GM21786 (cell line): ENCODE results near the gene ITGA2.
"Not testable (repeated sequence)": the region's sequence is repeated elsewhere in the genome, so short reads cannot be mapped to it uniquely, and the experiment has no call there.

Experiments used
- ATAC-seq: cut with Tn5 transposase; IDR thresholded peaks from one replicate; pipeline ENCODE4 v1.9.1; 2021; ENCODE audit not compliant: unreplicated experiment

Gene ITGA2

GRCh38 chr5:52989025-52989780, at the start of gene ITGA2:
Gene ITGA2, plus strand, starts transcription at chr5:52989352. Its CDS starts 117 bp downstream, at chr5:52989469.
- ATAC-seq: peak; percentile 59

GRCh38 chr5:52943285-52943684, 45.9 kb upstream of the ITGA2 start:
- no peak for ATAC-seq

DNA sequence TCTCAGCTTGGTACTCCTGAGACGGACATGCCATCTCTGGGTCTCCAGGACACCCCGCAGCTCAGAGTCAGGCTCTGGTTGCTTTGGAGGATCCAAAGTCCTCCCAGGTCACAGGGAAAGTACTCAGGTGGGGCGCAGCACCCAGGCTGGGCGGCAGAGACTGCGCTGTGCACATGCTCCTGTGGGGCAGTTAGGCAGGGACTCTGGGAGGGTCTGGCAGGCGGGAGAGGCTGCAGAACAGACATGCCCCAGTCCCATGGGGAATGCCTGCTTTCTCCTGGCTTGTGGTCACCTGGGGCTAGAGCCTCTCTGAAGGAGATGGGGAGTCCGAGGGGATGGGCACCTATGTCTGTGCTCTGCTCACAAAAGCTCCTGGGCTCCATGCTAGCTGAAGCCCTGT, 45.3 kb upstream of the ITGA2 start:
- no peak for ATAC-seq

- no peak for ATAC-seq
Observed at GRCh38 chr5:52945040-52945439, 44.1 kb upstream of the ITGA2 start.

DNA sequence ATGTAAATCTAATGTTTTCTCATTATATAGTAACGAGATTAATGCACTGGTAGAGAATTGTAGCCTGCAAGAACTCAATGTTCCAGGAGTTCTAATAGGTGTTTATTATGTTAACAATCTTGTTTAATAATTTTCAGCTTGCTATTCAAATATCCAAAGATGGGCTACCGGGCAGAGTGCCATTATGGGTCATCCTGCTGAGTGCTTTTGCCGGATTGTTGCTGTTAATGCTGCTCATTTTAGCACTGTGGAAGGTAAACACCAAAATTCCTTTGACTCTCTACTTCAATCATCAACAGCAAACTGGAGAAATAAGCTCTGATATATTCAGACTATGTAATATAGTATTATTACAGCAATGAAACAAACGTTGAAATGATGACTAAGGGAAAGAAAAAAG, 41.9 kb upstream of the ITGA2 start:
- ATAC-seq: no peak

- no peak for ATAC-seq
Observed at GRCh38 chr5:52947851-52948250, 41.3 kb upstream of the ITGA2 start.

DNA sequence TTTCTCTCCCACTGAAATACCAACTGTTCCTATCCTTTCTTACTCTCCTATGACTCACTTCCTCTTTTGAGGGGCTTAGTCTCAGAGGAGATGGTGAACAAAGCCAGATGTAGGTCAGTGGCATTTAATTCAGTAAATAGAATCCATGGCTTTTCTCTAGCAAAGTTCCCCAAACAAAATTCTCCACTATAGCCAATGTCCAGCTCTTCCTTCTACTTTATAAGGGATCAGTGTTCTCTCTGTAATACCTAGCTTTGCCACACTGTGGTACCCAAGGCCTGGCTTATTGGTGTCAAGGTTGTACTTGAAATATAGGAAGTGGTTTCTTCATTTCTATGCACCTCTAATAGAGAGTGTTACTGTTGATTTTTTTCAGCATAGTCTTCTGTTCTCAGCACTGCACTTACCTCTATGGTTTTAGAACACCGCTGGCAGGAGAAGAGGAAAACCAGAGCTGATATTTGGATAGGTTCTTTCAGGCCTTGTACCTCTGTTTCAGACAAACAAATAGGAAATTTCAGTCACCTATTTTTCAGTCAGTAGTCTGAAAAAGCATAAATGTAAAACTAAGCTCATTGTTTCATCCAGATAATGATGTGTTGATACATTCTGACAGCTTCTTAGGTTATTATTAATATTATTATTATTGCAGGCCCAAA, 40.6 kb upstream of the ITGA2 start:
- ATAC-seq: peak; percentile 98

DNA sequence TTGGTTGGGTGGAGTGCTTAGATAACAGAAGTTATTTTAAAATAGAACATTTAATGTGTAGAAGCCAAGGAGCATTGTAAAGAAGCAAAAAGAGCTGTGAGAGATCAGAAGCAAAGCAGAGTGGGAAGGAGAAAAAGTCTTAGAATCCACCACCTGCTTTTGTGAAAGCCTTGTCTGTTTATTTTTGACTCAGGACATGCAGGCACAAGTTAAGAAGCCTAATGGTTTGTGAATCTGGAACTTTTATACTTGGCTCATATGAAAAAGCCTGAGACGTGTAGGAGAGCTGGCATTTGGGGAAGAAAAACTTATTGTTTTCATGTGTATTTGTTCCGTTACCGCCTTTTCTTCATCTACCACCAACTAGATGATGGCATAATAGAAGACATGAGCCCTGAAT, 38.5 kb upstream of the ITGA2 start:
- no peak for ATAC-seq

DNA sequence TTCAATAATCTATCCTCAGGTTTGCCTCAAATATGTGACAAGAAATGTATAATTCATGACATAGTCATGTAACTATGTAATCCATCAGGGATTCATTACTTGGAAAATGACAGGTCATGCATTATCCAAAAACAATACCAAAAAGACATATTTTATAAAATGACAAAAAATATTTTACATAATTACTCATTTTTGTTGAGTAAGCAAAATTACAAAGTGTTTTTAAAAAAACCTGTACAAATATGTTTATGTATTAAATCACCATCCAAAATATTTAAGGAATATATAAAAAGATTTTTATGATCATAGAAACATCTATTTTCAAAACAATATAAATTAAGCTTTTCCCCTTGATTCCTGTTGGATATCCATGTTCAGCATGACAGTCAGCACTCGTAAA, 36.7 kb upstream of the ITGA2 start:
- no peak for ATAC-seq

DNA sequence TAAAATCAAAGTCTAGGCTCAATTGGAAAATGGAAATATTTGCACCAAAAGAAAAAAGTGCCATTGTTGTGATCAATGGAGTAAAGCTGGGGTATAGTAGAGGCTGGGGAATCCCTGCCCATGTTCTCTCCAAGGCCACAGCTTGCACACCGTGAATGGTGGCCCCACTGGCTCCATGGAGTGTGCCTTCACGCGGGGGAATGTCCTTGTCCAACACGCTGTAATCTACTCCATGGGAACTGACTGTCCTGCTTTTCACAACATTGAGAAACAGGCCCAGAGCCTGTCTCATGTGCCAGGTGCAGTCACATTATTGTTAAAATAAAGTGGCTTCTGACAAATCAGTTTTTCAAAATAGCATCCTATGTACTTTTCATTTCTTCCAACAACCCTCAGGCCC, 33.1 kb upstream of the ITGA2 start:
- ATAC-seq: no peak

- ATAC-seq: peak; percentile 84
Observed at GRCh38 chr5:52956915-52957747, 32.0 kb upstream of the ITGA2 start.

GRCh38 chr5:52961274-52961681, 27.9 kb upstream of the ITGA2 start:
- ATAC-seq: no peak

DNA sequence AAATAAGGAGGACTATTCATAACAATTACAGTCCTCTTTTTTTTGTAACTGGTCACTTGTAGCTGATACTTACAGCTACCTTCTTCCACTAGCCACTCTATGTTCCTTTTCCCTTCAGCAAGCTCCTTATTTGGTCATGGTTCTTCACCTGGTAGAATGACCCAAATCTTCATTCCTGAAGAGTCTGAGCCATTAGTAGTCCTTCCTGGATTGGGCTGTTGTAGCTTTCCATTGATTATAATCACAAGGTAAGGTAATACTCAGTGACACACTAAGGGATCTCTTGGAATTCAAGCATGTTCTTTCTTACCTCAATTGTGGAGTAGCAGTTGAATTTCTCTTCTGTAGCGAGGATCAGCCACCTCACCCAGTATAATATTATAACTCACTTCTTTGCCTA, 25.5 kb upstream of the ITGA2 start:
- no peak for ATAC-seq

- ATAC-seq: no peak
Observed at GRCh38 chr5:52964138-52964537, 25.0 kb upstream of the ITGA2 start.

GRCh38 chr5:52976157-52976556, 13.0 kb upstream of the ITGA2 start:
- ATAC-seq: not testable (repeated sequence)

DNA sequence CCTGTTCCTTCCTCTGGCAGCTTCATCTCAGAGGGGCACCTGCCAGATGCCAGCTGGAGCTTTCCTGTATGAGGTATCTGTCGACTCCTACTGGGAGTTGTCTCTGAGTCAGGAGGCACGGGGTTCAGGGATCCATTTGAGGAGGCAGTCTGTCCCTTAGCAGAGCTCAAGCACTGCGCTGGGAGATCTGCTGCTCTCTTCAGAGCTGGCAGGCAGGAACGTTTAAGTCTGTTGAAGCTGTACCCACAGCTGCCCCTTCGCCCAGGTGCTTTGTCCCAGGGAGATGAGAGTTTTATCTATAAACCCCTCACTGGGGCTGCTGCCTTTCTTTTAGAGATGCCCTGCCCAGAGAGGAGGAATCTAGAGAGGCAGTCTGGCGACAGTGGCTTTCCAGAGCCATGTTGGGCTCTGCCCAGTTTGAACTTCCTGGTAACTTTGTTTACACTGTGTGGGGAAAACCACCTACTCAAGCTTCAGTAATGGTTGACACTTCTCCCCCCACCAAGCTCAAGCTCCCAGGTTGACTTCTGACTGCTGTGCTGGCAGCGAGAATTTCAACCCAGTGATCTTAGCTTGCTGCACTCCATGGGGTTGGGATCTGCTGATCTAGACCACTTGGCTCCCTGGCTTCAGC, 11.8 kb upstream of the ITGA2 start:
- no peak for ATAC-seq

DNA sequence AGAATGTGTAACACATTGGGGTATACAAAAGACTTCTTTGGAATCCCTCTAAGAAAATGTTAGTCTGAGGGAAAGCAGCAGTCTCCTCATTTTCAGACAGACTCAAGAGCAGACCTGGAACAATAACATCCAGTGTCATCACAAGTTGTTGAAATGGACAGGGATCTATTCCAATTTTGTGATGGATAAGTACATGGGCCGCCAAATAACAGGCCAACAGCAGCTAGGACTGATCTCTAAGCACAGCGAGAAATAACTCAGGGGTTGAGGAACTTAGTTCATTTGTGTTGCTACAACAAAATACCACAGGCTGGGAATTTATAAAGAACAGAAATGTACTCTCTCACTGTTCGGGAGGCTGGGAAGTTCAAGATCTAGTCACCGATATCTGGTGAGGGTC, 7.6 kb upstream of the ITGA2 start:
- ATAC-seq: no peak

- no peak for ATAC-seq
Observed at GRCh38 chr5:52983731-52984636, 5.2 kb upstream of the ITGA2 start.

DNA sequence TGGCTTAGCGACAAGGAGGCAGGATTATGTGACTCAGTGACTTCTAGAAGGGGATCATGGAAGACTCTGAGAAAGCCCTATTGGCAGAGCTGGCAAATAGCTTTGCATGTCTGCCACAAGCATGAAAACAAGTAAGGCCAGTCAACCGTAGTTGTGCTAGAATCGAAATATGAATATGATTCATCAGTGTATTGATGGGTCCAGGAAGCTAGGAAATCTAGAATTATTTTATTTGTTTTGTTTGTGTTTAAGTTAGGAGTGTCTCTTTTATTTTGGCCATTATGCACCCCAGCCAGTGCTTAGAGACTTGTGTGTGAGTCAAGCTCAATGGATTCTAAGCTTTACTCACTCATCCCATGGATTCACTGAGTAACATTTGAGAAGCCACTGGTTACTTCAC, 3.8 kb upstream of the ITGA2 start:
- no peak for ATAC-seq

- ATAC-seq: no peak
Observed at GRCh38 chr5:52987711-52988331, 1.3 kb upstream of the ITGA2 start.
